ENCODE results near the gene LCN9. TPM values are rescaled to one million over a fixed set of nuclear protein-coding genes. Genes with fewer than 3 reads are reported as not detected.

Gene LCN9
- total and polyA plus RNA-seq, 2 experiments from 2014 or later = not detected

- no peaks in the 10 kb centered on the region for H3K36me3 Mint-ChIP-seq (ENCODE audit: low read depth)
- no peaks in the 10 kb centered on the region for H3K4me1 ChIP-seq (ENCODE audit: insufficient read depth)
- no peak overlapping the region for H3K4me3 ChIP-seq
- H3K27me3 ChIP-seq (ENCODE audit: insufficient read depth) = no peaks in the 10 kb centered on the region
- no peaks in the 10 kb centered on the region for H3K79me2 ChIP-seq (replicated peaks; ENCODE audit: insufficient read depth)
- H3K4me2 ChIP-seq = no peak overlapping the region
- H4K20me1 ChIP-seq (replicated peaks; ENCODE audit: insufficient read depth) = no peaks in the 10 kb centered on the region
- no peak overlapping the region for H3K4me3 Mint-ChIP-seq
- TF ChIP-seq STAT1 (IDR thresholded peaks at IDR 0.05; ENCODE audit: unreplicated experiment) (no peak), REST (IDR thresholded peaks at IDR 0.05; ENCODE audit: unreplicated experiment) (no peak), NANOG (IDR thresholded peaks at IDR 0.05; ENCODE audit: borderline replicate concordance) (no peak), ZNF331 (CRISPR knock-in tag; IDR thresholded peaks at IDR 0.05; ENCODE audit: low read depth) (no peak), EZH2 (IDR thresholded peaks at IDR 0.05; ENCODE audit: low read depth, unreplicated experiment) (no peak), JUNB (IDR thresholded peaks at IDR 0.05; ENCODE audit: unreplicated experiment) (no peak), ETS1 (IDR thresholded peaks at IDR 0.05) (no peak), ZNF462 (CRISPR knock-in tag; IDR thresholded peaks at IDR 0.05) (no peak), CTCF (conservative IDR thresholded peaks at IDR 0.05; ENCODE audit: low read depth in 2 of 2) (no peak), EZH2phosphoT487 (IDR thresholded peaks at IDR 0.05; ENCODE audit: unreplicated experiment) (no peak), ZNF114 (CRISPR knock-in tag; IDR thresholded peaks at IDR 0.05) (no peak), CREB1 (CRISPR knock-in tag; IDR thresholded peaks at IDR 0.05; ENCODE audit: low read depth) (no peak), POLR2AphosphoS5 (IDR thresholded peaks at IDR 0.05; ENCODE audit: low read depth) (no peak)
- H3K9me2 ChIP-seq (ENCODE audit: insufficient read depth) = no peaks in the 10 kb centered on the region
- H3K27me3 Mint-ChIP-seq (ENCODE audit: insufficient read depth, low read depth, poor library complexity) = peaks cover 4% of the 10 kb centered on the region
- no peak for DNase-seq (ENCODE audit: low spot score)
- no peaks in the 10 kb centered on the region for H3K36me3 ChIP-seq (ENCODE audit: insufficient read depth)
- H3K27ac Mint-ChIP-seq = no peak overlapping the region
- no peak for ATAC-seq
- H3K4me1 Mint-ChIP-seq = no peaks in the 10 kb centered on the region
- no peak overlapping the region for H2AFZ ChIP-seq
- no peaks in the 10 kb centered on the region for H3K9me3 Mint-ChIP-seq
- H3F3A ChIP-seq (replicated peaks; ENCODE audit: low read depth) = no peaks in the 10 kb centered on the region
- H3K27ac ChIP-seq (ENCODE audit: low read depth) = no peak overlapping the region
Observed at GRCh38 chr9:135687216-135687615, 24.1 kb downstream of the LCN9 start.
